LNCaP clone FGC (cell line): ENCODE measurements around the gene SCAF1.

Experiments
- DNase-seq: peaks from one replicate; pipeline ENCODE4 v3.0.0-alpha.2; 2011; ENCODE audit warnings: low read depth
- H3K4me3 ChIP-seq: 2 replicates; pipeline ENCODE4 v1.5.1; 2011; ENCODE audit warnings: mild to moderate bottlenecking, low read depth, low read length, control low read depth
- TF ChIP-seq, protein P1 (sequence below): IDR thresholded peaks from 2 replicates; pipeline ENCODE4 v1.5.1; 2012; ENCODE audit warnings: mild to moderate bottlenecking; ENCODE audit not compliant: control insufficient read depth, insufficient read depth; ENCODE audit errors: extremely low read depth

Gene SCAF1

DNA sequence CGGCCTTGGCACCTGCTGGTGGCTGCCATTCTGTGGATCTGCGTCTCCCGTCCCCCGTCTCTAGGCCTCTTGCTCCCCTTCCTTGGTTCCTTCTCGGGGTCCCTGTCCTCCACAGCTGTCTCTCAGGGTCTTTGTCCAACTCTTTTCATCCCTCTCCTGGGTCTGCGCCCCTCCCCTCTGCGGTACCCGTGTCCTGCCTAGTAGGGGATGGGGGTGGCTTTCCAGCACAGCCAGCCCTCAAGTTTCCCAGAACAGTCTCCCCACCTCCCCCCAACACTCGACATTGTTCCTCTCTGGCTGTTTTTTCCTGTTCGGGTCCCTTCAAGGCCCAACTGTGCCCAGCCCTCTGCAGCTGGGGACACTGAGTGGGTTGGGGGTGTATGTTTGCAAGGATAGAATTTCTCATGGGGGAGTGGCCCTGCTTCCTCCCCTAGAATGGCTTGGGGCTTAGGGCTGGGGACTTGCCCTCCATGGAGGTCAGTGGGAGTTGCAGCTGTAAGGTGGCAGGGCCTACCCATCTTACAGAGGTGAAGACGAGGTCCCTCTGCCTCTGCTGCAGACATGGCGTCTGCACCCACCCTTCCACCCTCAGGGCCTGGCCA lies 46.6 kb downstream of the SCAF1 start:
- TF ChIP-seq, protein P1, sequence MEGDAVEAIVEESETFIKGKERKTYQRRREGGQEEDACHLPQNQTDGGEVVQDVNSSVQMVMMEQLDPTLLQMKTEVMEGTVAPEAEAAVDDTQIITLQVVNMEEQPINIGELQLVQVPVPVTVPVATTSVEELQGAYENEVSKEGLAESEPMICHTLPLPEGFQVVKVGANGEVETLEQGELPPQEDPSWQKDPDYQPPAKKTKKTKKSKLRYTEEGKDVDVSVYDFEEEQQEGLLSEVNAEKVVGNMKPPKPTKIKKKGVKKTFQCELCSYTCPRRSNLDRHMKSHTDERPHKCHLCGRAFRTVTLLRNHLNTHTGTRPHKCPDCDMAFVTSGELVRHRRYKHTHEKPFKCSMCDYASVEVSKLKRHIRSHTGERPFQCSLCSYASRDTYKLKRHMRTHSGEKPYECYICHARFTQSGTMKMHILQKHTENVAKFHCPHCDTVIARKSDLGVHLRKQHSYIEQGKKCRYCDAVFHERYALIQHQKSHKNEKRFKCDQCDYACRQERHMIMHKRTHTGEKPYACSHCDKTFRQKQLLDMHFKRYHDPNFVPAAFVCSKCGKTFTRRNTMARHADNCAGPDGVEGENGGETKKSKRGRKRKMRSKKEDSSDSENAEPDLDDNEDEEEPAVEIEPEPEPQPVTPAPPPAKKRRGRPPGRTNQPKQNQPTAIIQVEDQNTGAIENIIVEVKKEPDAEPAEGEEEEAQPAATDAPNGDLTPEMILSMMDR, result no peak
- H3K4me3 ChIP-seq, result no peak overlapping the region
- no peak for DNase-seq

DNA sequence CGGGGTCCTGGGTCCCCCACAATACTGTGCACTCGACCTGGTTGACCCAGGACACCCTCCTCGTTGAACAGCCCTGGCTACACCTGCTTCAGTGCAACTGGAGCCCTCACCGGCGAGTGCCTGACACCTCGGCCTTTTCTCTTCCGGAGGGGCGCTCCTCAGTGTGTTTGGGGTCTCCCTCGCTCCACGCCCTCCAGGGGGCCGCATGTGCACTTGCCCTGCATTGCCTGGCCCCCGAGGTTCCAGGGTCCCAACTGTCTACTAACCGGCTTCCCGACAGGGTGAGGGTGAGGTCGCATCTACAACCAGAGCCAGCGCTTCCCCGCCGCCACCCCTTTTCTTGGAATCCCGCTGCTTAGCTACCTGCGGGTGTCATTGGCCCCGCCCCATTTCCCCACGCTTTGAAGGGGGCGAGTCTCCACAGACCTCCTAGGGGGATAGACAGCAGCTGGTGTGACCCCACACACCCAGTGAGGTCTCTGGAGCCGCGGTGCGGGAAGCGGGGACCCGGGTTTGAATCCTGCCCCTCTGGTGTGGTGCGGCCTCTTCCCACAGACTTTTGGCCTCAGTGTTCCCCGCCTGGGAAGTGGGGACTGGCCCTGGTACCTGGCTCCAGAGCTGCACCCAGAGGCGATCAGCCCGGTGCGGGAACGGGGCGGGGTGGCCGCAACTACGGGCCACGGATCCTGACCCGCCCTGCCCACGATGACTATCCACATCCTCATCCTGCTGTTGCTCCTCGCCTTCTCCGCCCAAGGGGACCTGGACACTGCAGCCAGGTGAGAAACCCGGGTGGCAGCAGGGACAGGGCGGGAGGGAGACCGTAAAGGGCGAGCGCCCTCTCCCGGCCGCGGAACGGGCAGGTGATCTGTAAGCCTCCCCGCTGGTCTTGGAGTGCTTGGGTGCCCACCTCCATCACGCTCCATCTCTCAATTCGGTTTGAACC lies 47.4 kb downstream of the SCAF1 start, which contains the start of gene ADM5:
Gene ADM5, plus strand, starts transcription at position 462 of the 946 bp plus-strand sequence. Its CDS starts 244 bp downstream, at position 706.
- no peak for DNase-seq
- TF ChIP-seq, protein P1, result peak; percentile 60
- peak within 1 kb of the TSS; percentile 56 for H3K4me3 ChIP-seq

DNA sequence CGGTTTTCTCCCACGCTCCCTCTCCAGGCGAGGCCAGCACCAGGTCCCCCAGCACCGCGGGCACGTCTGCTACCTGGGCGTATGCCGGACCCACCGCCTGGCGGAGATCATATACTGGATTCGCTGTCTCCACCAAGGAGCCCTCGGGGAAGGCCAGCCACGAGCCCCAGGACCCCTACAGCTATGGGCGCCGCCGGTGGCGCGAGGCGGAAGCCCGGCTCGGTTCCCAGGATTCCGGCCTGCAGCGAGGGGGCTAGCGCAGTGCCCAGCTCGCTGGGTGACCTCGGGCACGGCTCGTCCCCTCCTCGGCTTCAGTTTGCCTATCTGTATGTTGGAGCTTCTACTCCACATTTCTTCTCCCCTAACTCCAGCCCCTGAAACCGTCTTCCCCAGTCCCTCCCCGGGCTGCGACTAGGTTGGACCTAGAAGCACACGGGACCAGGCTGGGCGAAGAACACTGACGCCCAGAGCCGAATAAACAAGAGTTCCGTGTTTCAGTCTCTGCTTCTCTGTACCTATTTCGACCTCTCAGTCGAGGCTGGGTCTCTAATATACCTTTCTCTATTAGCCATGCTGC lies 48.2 kb downstream of the SCAF1 start:
- H3K4me3 ChIP-seq, result peak overlapping the region; percentile 56
- TF ChIP-seq, protein P1, result no peak
- no peak for DNase-seq

DNA sequence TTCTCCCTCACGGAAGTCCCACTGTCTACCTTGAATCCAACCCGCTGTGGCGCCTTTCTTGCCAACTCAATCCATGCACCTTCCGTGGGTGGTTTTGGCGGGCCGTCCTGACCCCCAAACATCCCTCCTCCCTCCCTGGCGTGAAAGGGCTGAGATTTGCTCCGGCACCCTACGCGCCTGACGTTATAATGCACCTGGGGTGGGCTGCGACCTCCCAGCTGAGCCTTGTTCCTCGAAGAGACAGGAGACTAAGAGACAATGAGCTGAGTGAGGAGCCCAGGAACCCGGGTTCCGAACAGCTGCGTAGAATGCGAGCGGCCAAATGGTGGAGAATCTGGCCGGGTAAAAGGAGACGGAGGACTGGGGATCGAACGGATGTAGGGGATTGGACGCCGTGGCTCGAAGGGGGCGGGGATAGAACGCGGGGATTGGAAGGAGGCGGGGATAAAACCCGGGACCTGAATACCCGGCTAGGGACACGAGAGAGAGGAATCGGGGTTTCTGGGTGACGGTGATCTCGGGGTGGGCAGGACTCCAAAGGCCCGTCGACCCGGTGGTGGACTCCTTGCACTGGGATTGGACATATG lies 48.7 kb downstream of the SCAF1 start, which contains the start of gene CPT1C:
Gene CPT1C, plus strand, starts transcription at position 461 of the 587 bp plus-strand sequence. CDS start 1,137 bp downstream, outside the sequence.
- TF ChIP-seq, protein P1, result no peak
- H3K4me3 ChIP-seq, result peak within 1 kb of the TSS; percentile 56
- DNase-seq, result no peak

DNA sequence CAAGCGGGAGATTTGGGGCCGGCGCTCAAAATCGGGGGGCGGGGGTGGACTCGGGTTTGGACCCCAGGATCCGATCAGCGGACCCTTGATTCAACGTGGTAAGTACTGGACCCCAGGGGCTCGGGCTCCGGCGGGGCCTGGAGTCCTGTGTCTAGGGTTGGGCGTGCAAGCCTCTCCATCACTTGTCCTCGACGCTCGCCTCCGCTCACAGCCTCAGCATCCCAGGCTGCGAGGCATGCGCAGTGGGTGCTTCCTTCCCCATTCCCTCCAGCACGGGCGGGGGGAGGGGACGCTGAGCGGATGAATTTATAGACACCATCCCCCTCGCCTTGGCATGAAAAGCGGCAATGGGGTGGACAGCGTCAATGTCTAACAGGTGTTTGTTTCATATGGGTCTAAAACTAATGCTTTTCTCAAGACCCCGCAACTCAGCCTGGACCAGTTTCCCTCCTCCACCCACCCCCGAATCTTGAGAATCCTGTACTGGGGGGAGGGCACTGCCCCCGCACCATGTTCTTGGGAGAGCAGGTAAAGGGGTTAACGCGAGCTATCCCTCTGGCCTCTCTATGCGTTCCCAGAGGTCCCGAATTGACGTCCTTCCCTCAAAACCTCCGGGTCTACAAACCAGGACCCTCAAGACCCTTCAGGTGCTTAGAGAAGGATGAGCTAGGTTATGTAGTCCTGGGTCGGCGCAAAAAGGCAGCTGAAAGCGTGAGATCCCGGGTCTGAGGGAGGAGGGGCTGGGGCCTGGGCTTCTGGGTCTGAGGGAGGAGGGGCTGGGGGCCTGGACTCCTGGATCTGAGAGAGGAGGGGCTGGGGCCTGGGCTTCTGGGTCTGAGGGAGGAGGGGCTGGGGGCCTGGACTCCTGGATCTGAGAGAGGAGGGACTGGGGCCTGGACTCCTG lies 49.5 kb downstream of the SCAF1 start:
- peak overlapping the region; percentile 56 for H3K4me3 ChIP-seq
- TF ChIP-seq, protein P1, result no peak
- no peak for DNase-seq

DNA sequence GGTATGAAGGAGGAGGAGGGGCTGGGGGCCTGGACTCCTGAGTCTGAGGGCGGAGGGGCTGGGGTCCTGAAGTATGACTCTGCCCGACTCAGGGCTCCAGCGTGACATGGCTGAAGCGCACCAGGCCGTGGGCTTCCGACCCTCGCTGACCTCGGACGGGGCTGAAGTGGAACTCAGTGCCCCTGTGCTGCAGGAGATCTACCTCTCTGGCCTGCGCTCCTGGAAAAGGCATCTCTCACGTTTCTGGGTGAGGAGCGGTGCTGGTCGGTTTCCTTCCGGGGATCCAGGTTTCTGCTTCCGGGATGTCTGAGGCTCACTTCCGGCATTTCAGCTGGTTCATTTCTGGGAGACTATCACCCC lies 50.1 kb downstream of the SCAF1 start:
- H3K4me3 ChIP-seq, result no peak overlapping the region
- no peak for DNase-seq
- TF ChIP-seq, protein P1, result no peak
